Smooth muscle cell of the umbilical artery (primary cell): ENCODE measurements around the gene NECAP2. TPM values are rescaled to one million over a fixed set of nuclear protein-coding genes. Genes with fewer than 3 reads are reported as not detected.

ENCODE experiments used
- total RNA-seq: library from RNA; depleted of rRNA; stranded (reverse); fragments of >200 nt; gene quantifications from 2 replicates; pipeline ENCODE4 v1.2.3, GENCODE V29; 2014

NECAP2 gene, protein sequence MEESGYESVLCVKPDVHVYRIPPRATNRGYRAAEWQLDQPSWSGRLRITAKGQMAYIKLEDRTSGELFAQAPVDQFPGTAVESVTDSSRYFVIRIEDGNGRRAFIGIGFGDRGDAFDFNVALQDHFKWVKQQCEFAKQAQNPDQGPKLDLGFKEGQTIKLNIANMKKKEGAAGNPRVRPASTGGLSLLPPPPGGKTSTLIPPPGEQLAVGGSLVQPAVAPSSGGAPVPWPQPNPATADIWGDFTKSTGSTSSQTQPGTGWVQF
- 74.4 and 74.8 TPM in 2 replicates for total RNA-seq

DNA sequence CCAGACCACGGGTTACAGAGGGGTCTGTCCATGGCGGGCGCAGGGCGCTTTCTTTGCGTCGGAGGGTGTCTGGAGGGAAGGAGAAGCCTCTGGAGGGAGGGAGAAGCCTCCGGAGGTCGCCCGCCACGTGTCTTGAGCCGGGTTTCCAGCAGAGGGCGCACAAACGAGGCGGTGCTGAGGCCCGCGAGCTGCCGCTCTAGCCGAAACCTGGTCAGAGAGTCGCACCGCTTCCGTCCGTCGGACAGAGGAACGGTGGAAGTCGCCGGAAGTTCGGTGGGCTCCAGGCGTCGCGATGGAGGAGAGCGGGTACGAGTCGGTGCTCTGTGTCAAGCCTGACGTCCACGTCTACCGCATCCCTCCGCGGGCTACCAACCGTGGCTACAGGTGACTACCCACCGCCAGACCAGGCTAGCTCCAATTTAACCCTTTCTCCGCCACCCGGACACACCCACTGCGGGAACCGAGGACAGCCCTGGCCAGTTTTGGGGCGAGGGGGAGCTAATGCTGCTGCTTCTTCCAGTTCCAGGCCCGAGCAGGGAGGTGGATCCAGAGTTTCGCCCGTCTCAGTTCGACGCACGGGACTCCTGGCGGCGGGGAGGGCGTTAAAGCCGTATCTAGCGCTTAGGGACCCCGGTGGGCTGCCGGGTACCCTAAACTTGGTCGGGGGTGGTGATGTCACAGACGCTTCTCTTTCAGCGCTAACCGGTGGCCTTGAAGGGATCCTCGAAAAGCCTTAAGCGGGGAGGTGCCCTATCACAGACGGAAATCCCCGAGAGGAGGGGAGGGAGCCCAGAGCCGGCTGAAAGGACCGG is at the start of gene NECAP2:
TSS of gene NECAP2 (plus strand) at position 255 of the 812 bp plus-strand sequence. CDS start at position 293, 38 bp downstream.

DNA sequence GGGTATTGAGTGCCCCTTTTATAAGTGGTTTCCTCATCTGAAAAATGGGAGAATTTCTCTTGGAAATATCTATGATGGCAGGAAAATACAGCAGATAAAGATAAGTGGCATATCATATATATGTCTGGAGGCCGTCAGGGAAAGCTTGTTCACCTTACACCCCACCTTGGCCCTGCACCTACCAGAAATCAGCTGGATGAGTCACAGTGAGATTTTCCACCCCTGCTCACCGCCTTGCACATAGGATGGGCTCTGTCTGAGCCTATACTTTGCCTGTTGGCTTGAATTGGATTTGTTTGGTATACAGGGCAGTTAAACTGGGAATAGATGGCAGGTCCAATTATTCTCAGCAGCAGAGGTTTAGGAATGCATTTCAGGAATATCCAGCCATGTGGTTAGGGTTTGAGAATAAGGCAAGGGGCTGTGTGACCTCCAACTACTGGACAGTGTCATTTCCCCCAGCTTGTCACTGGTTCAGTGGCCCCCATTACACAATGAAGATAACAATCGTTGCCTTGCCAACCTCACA is 3.5 kb upstream of the NECAP2 start, which contains the start of gene SPATA21:
TSS of gene SPATA21 (minus strand) at position 479 of the 529 bp plus-strand sequence. CDS start 6,053 bp downstream, outside the sequence.

Other genes starting within 250 kb of the NECAP2 start
- gene ARHGEF19, start 228.1 kb upstream of the NECAP2 start, total RNA-seq, result 12.2 TPM in 2 replicates
- 8.0 and 13.7 TPM in 2 replicates for gene CPLANE2, start 203.5 kb upstream of the NECAP2 start, total RNA-seq
- 11.9 and 13.1 TPM in 2 replicates for gene FBXO42, start 88.2 kb upstream of the NECAP2 start, total RNA-seq
- 16.9 and 39.4 TPM in 2 replicates for gene SZRD1, start 73.5 kb upstream of the NECAP2 start, total RNA-seq
- gene SPATA21, start 3.3 kb upstream of the NECAP2 start, total RNA-seq, result not detected in 2 replicates
- gene RNU1-1, start 73.6 kb downstream of the NECAP2 start, total RNA-seq, result under 0.01 TPM in 2 replicates
- 39.2 and 107 TPM in 2 replicates for gene NBPF1, start 172.8 kb downstream of the NECAP2 start, total RNA-seq
- gene RNU1-3, start 226.2 kb downstream of the NECAP2 start, total RNA-seq, result under 0.01 TPM in 2 replicates